ENCODE results near the gene MMP14.

MMP14 gene

GRCh38 chr14:22875003-22875747 lies 38.8 kb downstream of the MMP14 start:
- no peak for DNase-seq
- H4K8ac ChIP-seq (ENCODE audit: low read length), result no peak overlapping the region
- H3K27ac ChIP-seq (ENCODE audit: low read length, poor library complexity, severe bottlenecking), result no peak overlapping the region
- H3K79me1 ChIP-seq (replicated peaks; ENCODE audit: low read length, poor library complexity, severe bottlenecking), result peaks cover 35% of the 10 kb centered on the region
- no peak overlapping the region for H2BK15ac ChIP-seq (ENCODE audit: low read depth, poor library complexity, severe bottlenecking)
- no peak overlapping the region for H2BK5ac ChIP-seq (ENCODE audit: low read depth, low read length, poor library complexity, severe bottlenecking)
- H3K9me3 ChIP-seq (ENCODE audit: control insufficient read depth, low read length), result no peaks in the 10 kb centered on the region
- H3K23ac ChIP-seq (ENCODE audit: low read length in 2 of 2), result peak overlapping the region in 1 of 2 experiments; percentile 57
- H3K9ac ChIP-seq (ENCODE audit: low read length), result no peak overlapping the region
- no peaks in the 10 kb centered on the region for H3K27me3 ChIP-seq (ENCODE audit: control insufficient read depth in 1 of 2, insufficient read depth in 1 of 2, low read length in 2 of 2)
- no peak overlapping the region for H3K14ac ChIP-seq (ENCODE audit: low read length in 2 of 2)
- over 99% methylated on average over 15 of the region's 15 CpGs for WGBS
- no peak overlapping the region for H3K18ac ChIP-seq (ENCODE audit: low read depth in 1 of 2, low read length in 2 of 2)
- no peak overlapping the region for H2AK5ac ChIP-seq (ENCODE audit: low read length, severe bottlenecking)
- no peak overlapping the region for H3K4ac ChIP-seq (ENCODE audit: low read depth in 1 of 2, low read length in 2 of 2)
- H3K4me2 ChIP-seq (ENCODE audit: low read length, poor library complexity, severe bottlenecking), result no peak overlapping the region
- H4K91ac ChIP-seq (ENCODE audit: low read length), result no peak overlapping the region
- no peak overlapping the region for H2BK120ac ChIP-seq (ENCODE audit: low read depth, low read length)
- no peak overlapping the region for H3K4me3 ChIP-seq (ENCODE audit: insufficient read depth in 1 of 2, low read depth in 1 of 2, low read length in 2 of 2)
- peaks cover 61 to 65% of the 10 kb centered on the region in 2 experiments for H3K36me3 ChIP-seq (ENCODE audit: control insufficient read depth in 1 of 2, insufficient read depth in 2 of 2, low read depth in 1 of 2, low read length in 2 of 2)
- H2AFZ ChIP-seq (ENCODE audit: low read depth, low read length), result no peak overlapping the region
- peaks cover 14% of the 10 kb centered on the region for H3K4me1 ChIP-seq (ENCODE audit: control insufficient read depth, insufficient read depth, low read depth, low read length)
- no peak overlapping the region for H2BK12ac ChIP-seq (ENCODE audit: low read length in 2 of 2)

- peak overlapping the region; percentile 21 for H4K91ac ChIP-seq (ENCODE audit: low read length)
- peaks cover 35% of the 10 kb centered on the region for H3K79me1 ChIP-seq (replicated peaks; ENCODE audit: low read length, poor library complexity, severe bottlenecking)
- no peak overlapping the region for H2BK5ac ChIP-seq (ENCODE audit: low read depth, low read length, poor library complexity, severe bottlenecking)
- H4K8ac ChIP-seq (ENCODE audit: low read length), result no peak overlapping the region
- no peak overlapping the region for H3K4ac ChIP-seq (ENCODE audit: low read depth in 1 of 2, low read length in 2 of 2)
- H3K27me3 ChIP-seq (ENCODE audit: control insufficient read depth in 1 of 2, insufficient read depth in 1 of 2, low read length in 2 of 2), result no peaks in the 10 kb centered on the region
- H3K9me3 ChIP-seq (ENCODE audit: control insufficient read depth, low read length), result no peaks in the 10 kb centered on the region
- no peak for DNase-seq
- no peak overlapping the region for H3K27ac ChIP-seq (ENCODE audit: low read length, poor library complexity, severe bottlenecking)
- H2BK12ac ChIP-seq (ENCODE audit: low read length in 2 of 2), result no peak overlapping the region
- H3K23ac ChIP-seq (ENCODE audit: low read length in 2 of 2), result peak overlapping the region in 1 of 2 experiments; percentile 57
- H3K36me3 ChIP-seq (ENCODE audit: control insufficient read depth in 1 of 2, insufficient read depth in 2 of 2, low read depth in 1 of 2, low read length in 2 of 2), result peaks cover 61 to 65% of the 10 kb centered on the region in 2 experiments
- H3K14ac ChIP-seq (ENCODE audit: low read length in 2 of 2), result no peak overlapping the region
- 98% methylated on average over 20 of the region's 20 CpGs for WGBS
- no peak overlapping the region for H2BK15ac ChIP-seq (ENCODE audit: low read depth, poor library complexity, severe bottlenecking)
- H3K18ac ChIP-seq (ENCODE audit: low read depth in 1 of 2, low read length in 2 of 2), result no peak overlapping the region
- H3K9ac ChIP-seq (ENCODE audit: low read length), result no peak overlapping the region
- H2AFZ ChIP-seq (ENCODE audit: low read depth, low read length), result no peak overlapping the region
- H3K4me3 ChIP-seq (ENCODE audit: insufficient read depth in 1 of 2, low read depth in 1 of 2, low read length in 2 of 2), result no peak overlapping the region
- H3K4me1 ChIP-seq (ENCODE audit: control insufficient read depth, insufficient read depth, low read depth, low read length), result peaks cover 12% of the 10 kb centered on the region
- H2AK5ac ChIP-seq (ENCODE audit: low read length, severe bottlenecking), result no peak overlapping the region
- no peak overlapping the region for H2BK120ac ChIP-seq (ENCODE audit: low read depth, low read length)
- H3K4me2 ChIP-seq (ENCODE audit: low read length, poor library complexity, severe bottlenecking), result no peak overlapping the region
Measured at GRCh38 chr14:22875748-22876319, 39.4 kb downstream of the MMP14 start.

GRCh38 chr14:22877000-22877501 lies 40.7 kb downstream of the MMP14 start:
- Histone ChIP-seq H3K4me1 (ENCODE audit: control insufficient read depth, insufficient read depth, low read depth, low read length) (peaks cover 12% of the 10 kb centered on the region), H4K91ac (ENCODE audit: low read length) (no peak overlapping the region), H3K27me3 (ENCODE audit: control insufficient read depth in 1 of 2, insufficient read depth in 1 of 2, low read length in 2 of 2) (no peaks in the 10 kb centered on the region), H3K4me3 (ENCODE audit: insufficient read depth in 1 of 2, low read depth in 1 of 2, low read length in 2 of 2) (no peak overlapping the region), H3K27ac (ENCODE audit: low read length, poor library complexity, severe bottlenecking) (no peak overlapping the region), H2AFZ (ENCODE audit: low read depth, low read length) (no peak overlapping the region), H3K4ac (ENCODE audit: low read depth in 1 of 2, low read length in 2 of 2) (no peak overlapping the region), H2BK120ac (ENCODE audit: low read depth, low read length) (no peak overlapping the region), H2AK5ac (ENCODE audit: low read length, severe bottlenecking) (no peak overlapping the region), H3K36me3 (ENCODE audit: control insufficient read depth in 1 of 2, insufficient read depth in 2 of 2, low read depth in 1 of 2, low read length in 2 of 2) (peaks cover 61 to 65% of the 10 kb centered on the region in 2 experiments), H3K79me1 (replicated peaks; ENCODE audit: low read length, poor library complexity, severe bottlenecking) (peaks cover 35% of the 10 kb centered on the region), H2BK12ac (ENCODE audit: low read length in 2 of 2) (no peak overlapping the region), H3K4me2 (ENCODE audit: low read length, poor library complexity, severe bottlenecking) (no peak overlapping the region), H2BK15ac (ENCODE audit: low read depth, poor library complexity, severe bottlenecking) (no peak overlapping the region), H4K8ac (ENCODE audit: low read length) (no peak overlapping the region), H2BK5ac (ENCODE audit: low read depth, low read length, poor library complexity, severe bottlenecking) (no peak overlapping the region), H3K9ac (ENCODE audit: low read length) (no peak overlapping the region), H3K23ac (ENCODE audit: low read length in 2 of 2) (no peak overlapping the region), H3K9me3 (ENCODE audit: control insufficient read depth, low read length) (no peaks in the 10 kb centered on the region), H3K14ac (ENCODE audit: low read length in 2 of 2) (no peak overlapping the region), H3K18ac (ENCODE audit: low read depth in 1 of 2, low read length in 2 of 2) (no peak overlapping the region)
- DNase-seq, result no peak
- WGBS, result 96% methylated on average over 21 of the region's 22 CpGs
